GM18502 (cell line): ENCODE measurements around the gene RPS6KB2.

Experiments used
- ATAC-seq: cut with Tn5 transposase; IDR thresholded peaks from one replicate; pipeline ENCODE4 v1.9.1; 2021; ENCODE audit warnings: mild to moderate bottlenecking; ENCODE audit not compliant: unreplicated experiment, poor library complexity

The RPS6KB2 gene

DNA sequence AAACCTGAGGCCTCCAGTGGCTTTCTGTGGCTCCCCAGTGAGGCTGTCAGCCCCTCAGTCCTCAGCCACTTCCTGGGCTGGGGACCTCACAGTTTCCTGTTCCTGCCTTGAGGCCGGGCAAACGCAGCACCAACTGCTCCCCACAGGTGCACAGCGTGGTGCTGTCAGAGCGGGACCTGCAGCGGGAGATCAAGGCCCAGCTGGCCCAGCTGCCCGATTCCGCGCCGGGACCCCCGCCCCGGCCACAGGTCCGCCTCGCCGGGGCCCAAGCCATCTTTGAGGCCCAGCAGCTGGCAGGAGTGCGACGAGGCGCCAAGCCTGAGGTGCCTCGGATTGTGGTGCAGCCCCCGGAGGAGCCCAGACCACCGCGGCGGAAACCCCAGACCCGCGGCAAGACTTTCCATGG lies 19.0 kb upstream of the RPS6KB2 start:
- peak; percentile 54 for ATAC-seq

DNA sequence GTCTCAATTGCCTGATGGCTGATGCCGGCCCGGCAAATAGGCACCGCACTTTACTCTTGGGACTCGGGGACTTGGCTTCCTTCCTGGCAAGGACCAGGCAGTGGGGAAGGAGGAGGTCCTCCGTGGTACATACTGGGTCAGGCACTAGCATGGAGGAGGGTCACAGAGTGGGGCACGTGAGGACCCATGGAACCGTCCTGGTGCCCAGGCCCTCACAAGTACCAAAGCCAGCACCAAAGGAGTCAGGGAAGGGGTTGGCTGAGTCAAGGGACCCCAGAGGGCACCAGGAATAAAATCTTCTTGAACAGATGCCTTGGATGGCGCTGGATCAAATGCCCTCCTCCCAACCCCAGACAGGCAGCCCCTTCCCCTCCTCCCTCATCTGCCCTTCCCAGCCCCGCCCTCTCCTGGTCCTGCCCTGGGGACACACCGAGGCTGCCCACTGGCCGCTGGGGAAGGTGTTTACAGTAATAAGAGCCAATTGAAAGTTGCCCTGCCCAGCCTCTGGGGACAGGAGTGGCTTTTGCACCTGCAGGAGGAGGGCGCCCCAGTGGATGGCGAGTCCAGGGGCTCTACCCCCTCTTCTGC lies 18.4 kb upstream of the RPS6KB2 start:
- no peak for ATAC-seq

DNA sequence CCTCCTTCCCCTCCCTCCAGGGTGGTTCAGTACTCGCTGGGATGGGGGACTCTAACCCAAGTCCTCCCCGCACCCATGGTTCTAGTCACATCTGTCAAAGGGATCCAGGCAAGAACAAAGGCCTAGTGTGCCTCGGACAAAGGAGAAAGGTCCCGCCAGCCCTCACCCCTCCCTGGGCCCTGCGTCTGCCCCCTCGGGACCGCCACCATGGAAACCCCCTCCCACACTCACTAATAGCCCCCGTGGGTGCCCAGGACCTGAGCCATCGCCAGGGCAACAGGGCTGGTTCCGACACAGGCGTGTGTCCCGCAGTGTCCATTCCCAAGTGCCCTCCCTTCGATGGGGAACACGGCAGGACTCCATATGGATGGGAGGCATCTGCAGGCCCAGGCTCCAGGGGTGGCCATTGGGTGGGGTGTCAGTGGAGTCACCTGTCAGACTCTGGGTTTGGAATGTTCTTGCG lies 17.9 kb upstream of the RPS6KB2 start:
- ATAC-seq = no peak

DNA sequence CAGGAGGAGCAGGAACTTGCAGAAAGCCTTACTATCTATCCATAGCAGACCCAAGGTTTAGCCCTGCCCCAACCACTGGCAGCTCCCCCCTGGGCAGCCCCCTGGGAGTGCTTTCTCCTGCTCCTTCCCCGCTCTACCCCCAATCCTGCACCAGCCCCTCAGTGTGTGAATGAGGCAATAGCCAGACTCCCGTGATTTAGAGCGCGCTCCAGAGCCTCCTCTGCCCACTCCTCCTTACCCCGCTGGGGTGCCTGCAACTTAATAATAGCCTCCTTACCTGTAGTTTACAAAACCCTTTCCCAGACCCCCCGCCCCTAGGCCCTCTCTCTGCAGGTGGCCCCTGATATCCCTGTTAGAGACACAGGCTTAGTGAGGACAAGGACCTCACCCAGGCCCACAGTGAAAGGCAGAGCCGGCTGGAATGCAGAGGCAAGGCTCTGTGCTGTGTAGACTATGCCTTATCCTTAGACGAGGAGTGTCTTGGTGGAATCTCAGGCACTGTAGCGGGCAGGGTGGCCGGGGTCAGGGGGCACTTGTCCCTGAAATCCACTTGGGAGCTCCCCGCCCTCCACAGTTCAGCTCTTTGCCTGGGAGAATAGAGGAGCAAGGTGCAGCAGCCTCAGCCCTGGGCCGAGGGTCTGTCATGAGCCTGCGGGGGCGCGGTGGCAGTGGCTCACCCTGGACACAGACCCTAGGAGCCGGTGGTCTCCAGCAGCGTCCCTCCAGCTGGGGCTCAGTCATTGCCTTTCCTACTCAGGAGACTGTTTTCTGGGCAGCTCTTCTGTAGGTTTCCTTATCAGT lies 17.1 kb upstream of the RPS6KB2 start:
- ATAC-seq = no peak

DNA sequence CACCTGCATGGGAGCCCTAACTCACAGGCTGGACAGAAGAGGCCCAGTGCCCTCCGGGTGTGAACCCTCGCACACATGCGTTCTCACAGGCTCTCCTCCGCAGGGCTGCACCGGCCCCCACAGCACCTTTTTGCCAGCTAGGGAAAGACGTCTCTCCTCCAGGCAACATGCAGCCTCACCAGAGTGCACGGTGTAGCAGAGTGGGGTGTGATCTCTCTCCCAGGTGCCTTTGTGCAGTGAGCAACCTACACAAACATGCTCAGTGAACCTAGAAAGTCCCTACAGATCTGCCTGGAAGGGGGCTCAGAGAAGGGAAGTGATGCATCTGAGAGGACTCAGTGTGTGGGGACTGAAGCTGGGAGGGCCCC lies 16.5 kb upstream of the RPS6KB2 start:
- ATAC-seq = no peak

DNA sequence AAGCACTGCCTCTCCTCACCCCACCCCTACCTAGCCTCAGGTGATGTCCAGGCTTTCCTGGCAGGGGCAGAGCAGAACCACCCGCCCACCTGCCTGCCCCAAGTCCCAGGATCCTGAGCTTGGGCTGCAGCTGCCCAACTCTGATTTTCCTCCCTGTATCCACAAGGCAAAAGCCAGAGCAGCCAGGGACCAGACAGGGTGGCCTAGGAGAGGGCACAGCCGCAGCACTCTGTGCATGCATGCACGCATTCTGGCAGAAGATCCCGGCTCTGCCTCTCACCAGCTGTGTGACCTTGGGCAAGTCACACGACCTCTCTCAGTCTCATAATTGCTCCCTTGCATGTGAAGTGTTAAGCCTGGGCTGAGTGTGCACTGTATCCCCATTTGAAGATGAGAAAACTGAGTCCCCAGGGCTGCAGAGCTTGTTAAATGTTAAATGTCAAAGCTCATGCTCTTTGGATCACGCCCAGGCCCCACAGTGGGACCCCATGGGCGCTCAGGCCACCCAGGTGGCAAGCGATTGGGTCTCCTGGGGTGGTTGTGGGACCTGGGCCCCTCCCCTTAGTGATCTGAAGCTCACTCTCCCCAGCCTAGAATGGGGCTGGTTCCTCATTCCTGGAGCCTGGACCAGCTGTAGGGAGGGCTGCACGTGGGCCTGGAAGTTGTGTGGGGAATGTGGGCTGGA lies 15.7 kb upstream of the RPS6KB2 start:
- no peak for ATAC-seq

DNA sequence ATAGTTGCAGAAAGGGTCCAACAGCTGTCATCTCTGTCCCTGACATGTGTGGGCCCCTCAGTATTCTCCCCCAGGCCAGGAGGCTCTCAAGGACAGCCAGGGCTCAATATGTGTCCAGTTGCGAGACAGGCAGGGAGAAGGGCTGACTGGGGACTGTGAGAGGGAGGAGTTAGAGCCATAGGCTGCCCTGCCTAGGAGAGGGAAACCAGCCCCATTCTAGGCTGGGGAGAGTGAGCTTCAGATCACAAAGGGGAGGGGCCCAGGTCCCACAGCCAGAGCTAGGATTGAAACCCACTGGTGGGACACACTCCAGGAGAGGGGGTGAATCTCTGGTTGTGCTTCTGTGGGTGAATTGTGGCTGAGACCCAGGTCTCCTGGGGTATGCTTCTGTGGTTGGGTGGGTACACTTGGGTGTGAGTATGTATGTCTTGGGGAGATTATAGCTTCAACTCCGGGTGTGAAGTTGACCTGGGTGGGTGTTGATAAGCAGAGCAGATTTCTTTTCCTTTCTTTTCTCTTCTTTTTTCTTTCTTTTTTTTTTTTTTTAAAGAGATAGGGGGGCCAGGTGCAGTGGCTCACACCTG lies 14.9 kb upstream of the RPS6KB2 start:
- no peak for ATAC-seq

DNA sequence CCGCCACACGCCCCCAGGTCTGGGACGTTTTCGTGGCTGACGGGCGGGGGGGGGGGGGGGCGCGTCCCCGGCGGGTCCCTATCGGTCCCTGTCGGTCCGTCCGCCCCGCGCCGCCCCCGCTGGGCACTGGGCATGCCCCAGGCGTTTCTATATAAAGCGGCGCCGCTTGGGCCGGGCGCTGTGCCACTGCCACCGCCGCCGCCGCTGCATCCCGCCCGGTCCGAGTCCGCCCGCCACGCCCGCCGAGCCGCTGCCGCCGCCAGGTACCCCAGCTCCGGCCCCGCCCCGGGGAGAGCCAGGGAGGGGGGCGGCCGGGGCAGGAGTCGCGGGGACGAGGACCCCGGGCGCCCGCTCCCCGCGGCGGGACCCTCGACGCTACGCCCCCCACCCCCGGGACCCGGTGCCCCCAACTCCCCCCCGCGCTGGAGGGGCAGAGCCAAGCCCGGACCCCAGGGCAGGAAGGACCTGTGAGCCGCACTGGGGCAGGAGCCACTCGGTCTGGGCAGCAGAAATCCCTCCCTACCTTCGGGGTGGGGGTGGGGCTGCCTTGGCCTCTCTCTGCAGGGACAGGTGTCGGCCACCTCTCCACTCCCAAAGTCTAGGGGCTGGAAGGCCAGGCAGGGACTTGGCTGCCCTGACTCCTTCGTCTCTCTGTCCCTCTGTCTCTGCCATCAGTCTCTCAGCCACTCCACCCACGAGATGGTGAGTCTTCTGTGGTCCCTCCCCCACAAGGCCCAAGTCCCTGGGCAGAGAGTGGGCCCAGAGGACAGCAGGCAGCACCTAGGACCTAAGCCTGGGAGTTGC lies 12.6 kb upstream of the RPS6KB2 start, which contains the start of gene CARNS1:
Gene CARNS1 (plus strand): TSS at position 178 of the 804 bp plus-strand sequence. CDS start 522 bp downstream, at position 700.
- no peak for ATAC-seq

DNA sequence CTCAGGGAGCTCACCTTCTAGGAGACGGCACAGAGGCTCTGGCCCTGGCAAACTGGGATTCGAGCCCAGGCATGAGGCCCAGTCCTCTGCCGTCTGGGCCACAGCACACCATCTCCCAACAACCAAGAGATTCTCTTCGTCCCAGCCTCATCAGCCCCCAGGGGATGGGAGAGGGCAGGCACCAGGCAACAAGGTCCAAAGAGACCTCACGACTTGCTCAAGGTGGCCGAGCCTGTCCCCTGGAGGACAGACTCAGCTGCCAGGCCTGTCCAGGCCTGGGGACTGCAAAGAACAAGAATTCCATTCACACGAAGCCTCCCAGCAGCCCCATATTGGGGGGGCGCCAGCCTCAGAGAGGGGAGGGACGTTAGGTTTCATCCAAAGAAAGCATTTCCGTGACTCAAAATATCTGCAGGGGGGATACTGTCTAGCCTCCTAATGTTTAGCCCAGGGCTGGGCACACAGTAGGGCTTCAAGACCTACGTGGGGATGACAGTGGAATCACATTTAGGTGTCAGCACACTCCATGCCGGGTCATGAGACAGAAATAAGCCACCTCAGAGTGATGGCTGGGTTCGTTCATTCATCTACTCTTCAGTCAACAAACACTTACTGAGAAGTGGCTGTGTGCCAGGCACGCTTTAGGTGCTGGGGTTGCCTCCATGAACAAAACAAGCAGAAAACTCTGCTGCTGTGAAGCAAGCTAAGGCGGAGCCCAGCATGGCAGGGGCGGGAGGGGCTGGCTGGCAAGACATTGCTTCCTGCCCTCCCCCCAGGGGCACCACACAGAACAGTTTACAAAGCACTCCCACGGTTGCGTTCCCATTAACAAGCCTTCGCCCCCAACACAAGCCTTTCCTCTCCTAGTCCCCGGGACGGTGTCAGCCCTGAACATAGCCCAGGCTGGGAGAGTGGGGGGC lies 11.6 kb upstream of the RPS6KB2 start:
- no peak for ATAC-seq

DNA sequence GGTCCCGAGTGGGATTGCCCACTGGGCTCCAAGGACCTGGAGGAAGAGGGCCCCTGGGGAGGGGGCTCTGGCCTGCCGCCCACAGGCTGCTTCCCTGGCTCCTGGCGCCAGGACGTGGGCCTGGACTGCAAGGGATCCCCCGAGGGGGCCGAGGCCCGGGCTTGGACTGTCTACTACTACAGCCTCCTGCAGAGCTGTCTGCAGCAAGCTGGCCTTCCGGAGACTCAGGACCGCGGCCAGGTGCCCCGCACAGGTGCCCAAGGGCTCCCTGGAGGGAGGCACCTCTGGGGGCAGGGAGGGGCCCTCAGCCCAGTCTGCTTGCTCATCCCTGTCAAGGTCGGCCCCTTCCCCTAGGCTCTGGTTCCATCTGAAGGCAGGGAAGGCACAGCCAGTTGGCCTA lies 10.9 kb upstream of the RPS6KB2 start:
- no peak for ATAC-seq

DNA sequence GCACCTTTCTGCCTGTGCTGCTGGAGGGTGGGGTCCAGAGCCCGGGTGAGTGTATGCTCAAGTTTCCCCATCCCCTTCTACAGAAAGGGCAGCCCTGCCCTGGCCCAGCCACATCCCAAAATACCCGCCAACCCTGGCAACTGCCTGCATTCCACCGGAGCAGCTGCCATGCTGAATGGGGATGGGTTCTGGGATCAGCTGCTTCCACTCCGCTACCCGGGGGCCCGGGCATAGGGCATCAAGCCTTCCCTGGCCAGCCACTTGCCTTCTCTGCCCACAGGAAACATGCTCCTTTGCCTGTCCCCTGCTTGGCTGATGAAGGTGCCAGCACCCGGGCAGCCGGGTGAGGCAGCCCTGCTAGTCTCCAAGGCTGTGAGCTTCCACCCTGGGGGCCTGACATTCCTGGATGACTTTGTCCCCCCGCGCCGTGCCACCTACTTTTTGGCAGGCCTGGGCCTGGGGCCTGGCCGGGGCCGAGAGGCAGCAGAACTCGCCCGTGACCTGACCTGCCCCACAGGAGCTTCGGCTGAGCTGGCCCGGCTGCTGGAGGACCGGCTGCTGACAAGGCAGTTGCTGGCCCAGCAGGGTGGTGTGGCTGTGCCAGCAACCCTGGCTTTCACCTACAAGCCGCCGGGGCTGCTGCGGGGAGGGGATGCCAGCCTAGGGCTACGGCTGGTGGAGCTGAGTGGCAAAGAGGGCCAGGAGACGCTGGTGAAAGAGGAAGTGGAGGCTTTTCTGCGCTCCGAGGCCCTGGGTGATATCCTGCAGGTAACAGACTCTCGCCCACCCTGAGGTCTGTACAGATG lies 9.6 kb upstream of the RPS6KB2 start:
- no peak for ATAC-seq

DNA sequence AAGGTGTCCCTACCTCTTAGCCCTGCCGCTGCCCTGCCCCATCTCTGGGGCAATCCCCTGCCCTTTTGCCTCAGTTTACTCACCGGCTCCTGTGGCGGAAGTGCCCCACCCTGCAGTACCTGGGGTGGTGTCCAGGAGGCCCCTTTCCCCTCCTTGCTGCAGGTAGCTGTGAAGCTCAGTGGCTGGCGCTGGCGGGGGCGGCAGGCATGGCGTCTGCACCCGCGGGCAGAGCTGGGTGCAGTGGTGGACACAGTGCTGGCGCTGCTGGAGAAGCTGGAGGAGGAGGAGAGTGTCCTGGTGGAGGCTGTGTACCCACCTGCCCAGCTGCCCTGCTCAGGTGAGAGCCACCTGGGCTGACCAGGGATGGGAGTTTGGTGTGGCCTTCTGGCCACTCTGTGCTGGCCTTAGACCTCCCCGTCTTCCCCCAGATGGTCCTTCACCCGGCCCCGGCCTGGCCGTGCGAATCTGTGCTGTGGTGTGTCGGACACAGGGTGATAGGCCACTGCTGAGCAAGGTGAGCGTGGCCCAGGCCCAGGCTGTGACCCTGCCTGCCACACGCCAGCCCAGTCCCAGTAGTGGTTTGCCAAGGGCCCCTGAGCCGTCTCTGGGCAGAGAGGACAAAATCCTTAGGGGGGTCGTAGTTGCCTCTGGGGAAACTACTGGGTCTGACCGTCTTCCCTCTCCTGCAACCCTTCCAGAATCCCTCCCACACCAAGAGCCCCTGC lies 8.8 kb upstream of the RPS6KB2 start:
- ATAC-seq = no peak

DNA sequence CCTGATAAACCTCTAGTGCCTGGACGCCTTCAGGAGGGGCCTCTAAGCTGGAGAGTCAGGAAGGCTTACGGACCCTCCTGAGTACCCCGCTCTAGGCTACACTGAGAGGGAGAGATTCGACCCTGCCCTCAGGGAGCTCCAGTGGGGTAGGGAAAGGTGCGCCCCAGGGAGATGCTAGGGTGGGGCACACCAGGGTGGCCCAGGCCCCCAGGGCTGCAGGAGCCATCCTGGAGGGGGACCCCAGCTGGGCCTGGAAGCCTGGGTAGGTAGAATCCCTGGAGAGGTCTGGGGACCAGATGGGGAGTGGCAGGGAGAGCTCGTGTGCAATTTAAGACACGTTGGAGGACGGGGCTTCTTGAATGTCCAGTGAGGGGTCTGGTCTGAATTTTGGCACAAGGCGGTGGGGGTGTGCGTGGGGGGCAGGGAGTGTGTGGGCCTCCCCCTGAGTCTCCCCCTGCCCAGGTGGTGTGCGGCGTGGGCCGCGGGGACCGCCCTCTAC lies 8.1 kb upstream of the RPS6KB2 start:
- ATAC-seq = no peak

DNA sequence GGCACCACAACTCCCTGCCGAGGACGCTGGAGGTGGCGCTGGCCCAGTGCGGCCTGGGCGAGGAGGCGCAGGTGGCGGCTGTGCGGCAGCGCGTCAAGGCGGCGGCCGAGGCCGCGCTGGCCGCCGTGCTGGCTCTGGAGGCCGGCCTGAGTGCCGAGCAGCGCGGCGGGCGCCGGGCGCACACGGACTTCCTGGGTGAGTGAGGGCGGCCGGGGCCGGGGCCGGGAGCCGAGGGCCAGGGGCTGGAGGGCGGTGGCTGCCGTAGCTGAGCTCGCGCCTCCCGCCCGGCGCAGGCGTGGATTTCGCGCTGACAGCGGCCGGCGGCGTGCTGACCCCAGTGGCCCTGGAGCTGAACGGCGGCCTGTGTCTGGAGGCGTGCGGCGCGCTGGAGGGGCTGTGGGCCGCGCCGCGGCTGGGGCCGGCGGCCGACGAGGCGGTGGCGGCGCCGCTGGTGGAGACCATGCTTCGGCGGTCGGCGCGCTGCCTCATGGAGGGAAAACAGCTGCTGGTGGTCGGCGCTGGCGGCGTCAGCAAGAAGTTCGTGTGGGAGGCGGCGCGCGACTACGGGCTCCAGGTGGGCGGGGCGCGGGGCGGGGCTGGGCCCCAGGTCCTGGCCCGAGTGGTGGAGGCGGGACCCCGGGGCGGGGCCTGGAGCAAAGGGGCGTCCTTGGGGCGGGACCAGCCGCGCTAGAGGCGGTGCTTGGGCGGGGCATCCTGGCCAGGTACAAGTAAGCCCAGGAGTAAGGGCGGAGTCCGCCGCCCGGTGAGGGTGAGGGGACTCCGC lies 7.5 kb upstream of the RPS6KB2 start:
- peak; percentile 82 for ATAC-seq

DNA sequence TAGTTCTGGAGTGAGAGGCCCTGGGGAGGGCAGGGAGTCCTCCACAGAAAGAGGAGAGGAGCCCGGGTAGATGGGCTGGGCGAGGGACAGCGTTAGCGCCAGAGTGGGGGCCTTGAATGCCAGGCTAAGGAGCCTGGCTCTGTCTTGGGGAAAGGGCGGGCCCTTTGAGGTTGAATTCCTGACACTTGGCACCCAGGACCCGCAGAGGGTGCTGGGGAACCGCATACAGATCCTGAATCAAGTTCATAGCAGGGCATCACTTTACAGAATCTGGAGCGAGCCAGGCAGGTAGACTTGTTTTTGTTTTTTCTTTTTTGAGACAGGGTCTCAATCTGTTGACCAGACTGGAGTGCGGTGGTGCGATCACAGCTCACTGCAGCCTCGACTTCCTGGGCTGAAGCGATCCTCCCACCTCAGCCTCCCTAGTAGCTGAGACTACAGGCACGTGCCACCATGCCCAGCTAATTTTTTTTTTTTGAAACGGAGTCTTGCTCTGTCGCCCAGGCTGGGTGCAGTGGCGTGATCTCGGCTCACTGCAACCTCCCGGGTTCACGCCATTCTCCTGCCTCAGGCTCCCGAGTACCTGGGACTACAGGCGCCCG lies 6.8 kb upstream of the RPS6KB2 start:
- ATAC-seq = no peak

DNA sequence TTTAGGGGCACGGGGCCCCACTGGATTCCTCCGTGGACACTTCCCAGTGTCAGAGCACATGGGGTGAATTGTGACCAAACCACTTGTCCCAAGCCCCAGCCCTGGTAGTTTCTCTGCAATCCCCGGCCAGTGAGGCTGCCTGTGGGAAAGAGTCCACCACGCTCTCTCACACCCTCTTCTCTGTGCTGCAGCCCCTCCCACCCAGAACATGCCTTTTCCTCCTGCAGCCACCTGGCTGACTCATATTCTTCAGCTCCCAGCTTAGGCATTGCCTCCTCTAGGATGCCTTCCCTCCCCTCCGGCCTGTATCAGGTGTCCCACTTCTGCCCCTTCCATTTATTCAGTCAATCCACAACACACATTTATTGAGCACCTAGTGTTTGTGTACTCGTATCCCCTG lies 5.4 kb upstream of the RPS6KB2 start:
- ATAC-seq = no peak
